KMS-11 (cell line): ENCODE data around the gene NVL.
"Not testable (repeated sequence)": the region's sequence is repeated elsewhere in the genome, so short reads cannot be mapped to it uniquely, and the experiment has no call there.

Experiments used
- H2AFZ ChIP-seq: fragments of 200-600 bp; sonication (generic); 2 replicates; pipeline ENCODE4 v1.6.1; 2016; ENCODE audit warnings: antibody characterized with exemption, mixed run types, low read depth
- H3K27ac ChIP-seq: fragments of 200-600 bp; sonication (generic); 2 replicates; pipeline ENCODE4 v1.6.1; 2016; ENCODE audit warnings: mild to moderate bottlenecking, mixed run types
- H3K27me3 ChIP-seq: fragments of 200-600 bp; sonication (generic); 2 replicates; pipeline ENCODE4 v1.6.1; 2017; ENCODE audit warnings: mild to moderate bottlenecking, low read depth, mixed run types, moderate library complexity; ENCODE audit not compliant: insufficient read depth
- H3K36me3 ChIP-seq: fragments of 200-600 bp; sonication (generic); 2 replicates; pipeline ENCODE4 v1.6.1; 2017; ENCODE audit warnings: mild to moderate bottlenecking, mixed run types; ENCODE audit not compliant: insufficient read depth
- H3K4me1 ChIP-seq: fragments of 200-600 bp; sonication (generic); 2 replicates; pipeline ENCODE4 v1.6.1; 2016; ENCODE audit warnings: mild to moderate bottlenecking, low read depth, mixed run types; ENCODE audit not compliant: poor library complexity, severe bottlenecking
- H3K4me2 ChIP-seq: fragments of 200-600 bp; sonication (generic); 2 replicates; pipeline ENCODE4 v1.7.0; 2016; ENCODE audit warnings: mild to moderate bottlenecking, mixed run types
- H3K4me3 ChIP-seq: fragments of 200-600 bp; sonication (generic); IDR thresholded peaks from 2 replicates; pipeline ENCODE4 v1.6.1; 2017; ENCODE audit warnings: low read depth, low read length, mixed read lengths; ENCODE audit not compliant: insufficient read depth
- H3K79me2 ChIP-seq: fragments of 200-600 bp; sonication (generic); 2 replicates; pipeline ENCODE4 v1.6.1; 2016; ENCODE audit warnings: low read depth, mixed run types; ENCODE audit not compliant: insufficient read depth
- H3K9ac ChIP-seq: fragments of 200-600 bp; sonication (generic); 2 replicates; pipeline ENCODE4 v1.6.1; 2016; ENCODE audit warnings: mild to moderate bottlenecking, mixed run types
- H4K20me1 ChIP-seq: fragments of 200-600 bp; sonication (generic); 2 replicates; pipeline ENCODE4 v1.6.1; 2016; ENCODE audit warnings: mild to moderate bottlenecking, mixed run types; ENCODE audit not compliant: insufficient read depth
- TF ChIP-seq, protein P1 (sequence below): fragments of 200-600 bp; sonication (generic); conservative IDR thresholded peaks from 2 replicates; pipeline ENCODE4 v1.6.1; 2017; ENCODE audit warnings: low read depth, mild to moderate bottlenecking, antibody characterized with exemption, low read length, moderate library complexity, mixed read lengths

The NVL gene

DNA sequence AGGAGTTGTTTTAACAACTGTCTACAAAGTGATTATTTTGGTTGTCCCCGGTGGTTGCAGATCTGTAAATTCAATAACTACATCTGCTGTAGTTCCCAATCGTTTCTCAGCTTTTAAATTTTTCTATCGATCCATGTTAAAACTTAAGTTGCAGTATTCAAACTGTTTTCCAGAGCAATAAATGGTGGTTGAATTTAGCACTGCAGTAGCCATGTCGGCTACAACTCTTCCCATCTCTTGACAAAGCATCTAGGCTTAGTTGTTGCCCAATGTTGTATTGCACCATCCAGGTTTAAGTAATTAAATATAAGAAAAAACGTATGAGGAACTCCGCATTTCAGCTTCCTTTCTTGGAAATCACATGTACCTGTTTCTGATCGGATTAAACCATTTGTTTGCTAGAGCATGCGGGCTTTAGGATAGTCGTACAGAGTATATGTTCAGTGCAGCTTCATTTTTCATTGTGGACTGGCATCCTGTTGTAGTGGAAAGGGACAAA is 27.7 kb upstream of the NVL start:
- H3K9ac ChIP-seq: peak overlapping the region; percentile 17; the same call in 1 of the 2 replicates
- no peak overlapping the region for H3K27ac ChIP-seq
- peak overlapping the region; percentile 97 for H3K4me3 ChIP-seq
- H3K4me1 ChIP-seq: peaks cover 18% of the 10 kb centered on the region
- H3K36me3 ChIP-seq: no peaks in the 10 kb centered on the region
- H2AFZ ChIP-seq: peak overlapping the region; percentile 83
- TF ChIP-seq, protein P1, sequence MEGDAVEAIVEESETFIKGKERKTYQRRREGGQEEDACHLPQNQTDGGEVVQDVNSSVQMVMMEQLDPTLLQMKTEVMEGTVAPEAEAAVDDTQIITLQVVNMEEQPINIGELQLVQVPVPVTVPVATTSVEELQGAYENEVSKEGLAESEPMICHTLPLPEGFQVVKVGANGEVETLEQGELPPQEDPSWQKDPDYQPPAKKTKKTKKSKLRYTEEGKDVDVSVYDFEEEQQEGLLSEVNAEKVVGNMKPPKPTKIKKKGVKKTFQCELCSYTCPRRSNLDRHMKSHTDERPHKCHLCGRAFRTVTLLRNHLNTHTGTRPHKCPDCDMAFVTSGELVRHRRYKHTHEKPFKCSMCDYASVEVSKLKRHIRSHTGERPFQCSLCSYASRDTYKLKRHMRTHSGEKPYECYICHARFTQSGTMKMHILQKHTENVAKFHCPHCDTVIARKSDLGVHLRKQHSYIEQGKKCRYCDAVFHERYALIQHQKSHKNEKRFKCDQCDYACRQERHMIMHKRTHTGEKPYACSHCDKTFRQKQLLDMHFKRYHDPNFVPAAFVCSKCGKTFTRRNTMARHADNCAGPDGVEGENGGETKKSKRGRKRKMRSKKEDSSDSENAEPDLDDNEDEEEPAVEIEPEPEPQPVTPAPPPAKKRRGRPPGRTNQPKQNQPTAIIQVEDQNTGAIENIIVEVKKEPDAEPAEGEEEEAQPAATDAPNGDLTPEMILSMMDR: no peak
- H3K4me2 ChIP-seq: peak overlapping the region; percentile 91
- H3K79me2 ChIP-seq: peaks cover 26% of the 10 kb centered on the region; the same call in 1 of the 2 replicates
- no peaks in the 10 kb centered on the region for H3K27me3 ChIP-seq
- H4K20me1 ChIP-seq: no peaks in the 10 kb centered on the region

DNA sequence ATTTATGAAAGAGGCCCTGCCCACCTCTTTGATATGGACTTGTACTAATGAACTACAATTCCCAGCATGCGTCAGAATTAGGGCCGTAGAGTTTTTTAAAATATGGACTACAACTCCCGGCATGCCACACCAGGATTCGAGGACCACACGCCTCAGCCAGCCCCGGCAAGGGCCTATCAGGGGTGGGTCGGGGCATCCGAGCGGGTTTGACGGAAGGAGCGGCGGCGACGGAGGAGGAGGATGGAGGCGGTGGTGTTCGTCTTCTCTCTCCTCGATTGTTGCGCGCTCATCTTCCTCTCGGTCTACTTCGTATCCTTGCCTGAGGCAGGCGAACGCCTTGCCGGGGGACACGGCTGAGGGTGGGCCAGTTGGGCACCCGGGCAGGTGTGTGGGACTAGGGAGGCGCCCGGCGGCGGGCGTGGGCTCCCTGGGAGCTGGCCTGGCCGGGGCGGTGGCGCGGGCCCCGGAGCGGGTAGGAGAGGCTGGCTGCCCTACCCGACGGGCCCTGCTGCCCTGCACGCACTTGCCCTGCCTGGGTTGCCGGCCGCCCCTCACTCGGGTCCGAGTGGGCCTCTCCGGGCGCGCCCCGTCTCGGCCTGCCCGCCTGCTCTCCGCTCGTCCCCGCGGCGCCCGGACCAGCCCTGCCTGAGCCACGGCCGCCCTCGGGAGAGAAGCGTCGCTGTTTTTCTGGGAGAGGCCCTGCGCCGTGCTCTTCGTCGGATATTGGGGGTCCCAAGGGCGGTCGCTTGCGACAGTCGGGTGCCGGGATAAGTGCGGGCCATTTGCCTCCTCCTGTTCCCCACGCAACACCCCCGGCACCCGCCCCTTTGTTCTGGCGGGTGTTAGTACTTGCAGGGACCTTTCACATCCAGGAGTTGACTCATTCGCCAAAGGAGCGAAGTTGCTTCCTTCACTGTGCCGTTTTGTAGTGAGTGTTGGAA is 27.0 kb upstream of the NVL start, which contains the start of gene CNIH4:
Gene CNIH4, plus strand, starts transcription at position 195 of the 941 bp plus-strand sequence. Its CDS starts 46 bp downstream, at position 241.
- Histone ChIP-seq H3K9ac (peak within 1 kb of the TSS; percentile 17; the same call in 1 of the 2 replicates), H3K4me3 (peak within 1 kb of the TSS; percentile 97), H2AFZ (peak within 1 kb of the TSS; percentile 83), H4K20me1 (no peaks in the 10 kb centered on the region), H3K4me1 (peaks cover 18% of the 10 kb centered on the region), H3K27me3 (no peaks in the 10 kb centered on the region), H3K4me2 (peak within 1 kb of the TSS; percentile 91), H3K27ac (no peak within 1 kb of the TSS), H3K36me3 (no peaks in the 10 kb centered on the region), H3K79me2 (peaks cover 26% of the 10 kb centered on the region; the same call in 1 of the 2 replicates)
- TF ChIP-seq, protein P1: no peak

DNA sequence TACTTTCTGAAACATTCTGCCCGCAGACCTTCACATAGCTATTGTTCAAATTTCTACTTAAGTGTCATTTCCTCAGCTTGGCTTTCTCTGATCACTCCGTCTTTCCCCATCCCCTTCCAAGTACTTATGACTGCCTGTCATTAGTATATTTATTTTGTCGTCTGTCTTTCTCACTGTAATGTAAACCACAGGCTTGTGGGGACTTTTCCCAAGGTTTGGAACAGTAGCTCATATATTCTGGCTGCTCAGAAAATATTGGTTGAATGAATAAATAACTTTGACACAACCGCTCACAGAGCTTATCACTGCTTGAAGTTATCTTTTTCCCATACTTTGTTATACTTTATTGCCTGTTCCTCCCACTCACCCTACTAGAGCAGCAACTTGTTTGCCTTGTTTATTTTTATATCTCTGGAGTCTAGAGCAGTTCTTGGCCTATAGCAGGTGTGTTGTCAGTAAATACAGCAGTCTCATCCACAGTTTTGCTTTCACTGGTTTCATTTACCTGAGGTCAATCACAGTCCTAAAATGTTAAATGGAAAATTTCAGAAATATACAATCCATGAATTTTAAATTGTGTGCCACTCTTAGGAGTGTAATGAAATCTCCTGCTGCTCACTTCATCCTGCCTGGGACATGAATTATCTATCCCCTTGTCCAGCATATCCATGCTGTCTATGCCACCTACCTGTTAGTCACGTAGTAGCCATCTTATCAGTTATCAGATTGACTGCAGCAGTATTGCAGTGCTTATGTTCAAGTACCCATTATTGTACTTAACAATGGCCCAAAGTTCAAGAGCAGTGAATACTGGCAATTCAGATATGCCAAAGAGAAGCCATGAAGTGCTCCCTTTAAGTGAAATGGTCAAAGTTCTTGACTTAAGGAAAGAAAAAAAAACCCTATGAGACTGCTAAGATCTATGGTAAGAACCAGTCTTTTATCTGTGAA is 24.3 kb upstream of the NVL start:
- no peaks in the 10 kb centered on the region for H3K27me3 ChIP-seq
- H3K79me2 ChIP-seq: peaks cover 17% of the 10 kb centered on the region; the same call in 1 of the 2 replicates
- no peaks in the 10 kb centered on the region for H4K20me1 ChIP-seq
- no peak overlapping the region for H3K4me3 ChIP-seq
- no peak overlapping the region for H3K27ac ChIP-seq
- no peak overlapping the region for H2AFZ ChIP-seq
- TF ChIP-seq, protein P1: no peak
- H3K4me2 ChIP-seq: no peak overlapping the region
- H3K9ac ChIP-seq: no peak overlapping the region
- no peaks in the 10 kb centered on the region for H3K36me3 ChIP-seq
- peaks cover 18% of the 10 kb centered on the region for H3K4me1 ChIP-seq

DNA sequence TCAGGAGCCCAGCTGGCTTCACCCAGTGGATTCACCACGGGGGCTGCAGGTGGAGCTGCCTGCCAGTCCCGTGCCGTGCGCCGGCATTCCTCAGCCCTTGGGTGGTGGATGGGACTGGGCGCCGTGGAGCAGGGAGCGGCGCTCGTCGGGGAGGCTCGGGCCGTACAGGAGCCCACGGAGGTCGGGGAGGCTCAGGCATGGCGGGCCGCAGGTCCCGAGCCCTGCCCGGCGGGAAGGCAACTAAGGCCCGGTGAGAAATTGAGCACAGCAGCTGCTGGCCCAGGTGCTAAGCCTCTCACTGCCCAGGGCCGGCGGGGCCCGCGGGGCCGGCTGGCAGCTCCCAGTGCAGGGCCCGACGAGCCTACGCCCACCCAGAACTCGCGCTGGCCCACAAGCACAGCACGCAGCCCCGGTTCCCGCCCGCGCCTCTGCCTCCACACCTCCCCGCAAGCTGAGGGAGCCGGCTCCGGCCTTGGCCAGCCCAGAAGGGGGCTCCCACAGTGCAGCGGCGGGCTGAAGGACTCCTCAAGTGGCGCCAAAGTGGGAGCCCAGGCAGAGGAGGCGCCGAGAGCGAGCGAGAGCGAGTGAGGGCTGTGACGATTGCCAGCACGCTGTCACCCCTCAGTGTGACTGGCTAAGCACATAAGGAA is 22.6 kb upstream of the NVL start:
- not testable (repeated sequence) for H3K4me1 ChIP-seq, H3K27ac ChIP-seq, H3K4me2 ChIP-seq, H3K27me3 ChIP-seq, H3K9ac ChIP-seq, H4K20me1 ChIP-seq, H3K4me3 ChIP-seq, H3K79me2 ChIP-seq, H2AFZ ChIP-seq, H3K36me3 ChIP-seq

DNA sequence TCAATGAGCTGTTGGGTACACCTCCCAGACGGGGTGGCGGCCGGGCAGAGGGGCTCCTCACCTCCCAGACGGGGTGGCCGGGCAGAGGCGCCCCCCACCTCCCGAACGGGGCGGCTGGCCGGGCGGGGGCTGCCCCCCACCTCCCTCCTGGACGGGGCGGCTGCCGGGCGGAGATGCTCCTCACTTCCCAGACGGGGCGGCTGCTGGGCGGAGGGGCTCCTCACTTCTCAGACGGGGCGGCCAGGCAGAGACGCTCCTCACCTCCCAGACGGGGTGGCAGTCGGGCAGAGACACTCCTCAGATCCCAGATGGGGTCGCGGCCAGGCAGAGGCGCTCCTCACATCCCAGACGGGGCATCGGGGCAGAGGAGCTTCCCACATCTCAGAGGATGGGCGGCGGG is 19.7 kb upstream of the NVL start:
- not testable (repeated sequence) for H4K20me1 ChIP-seq, H3K4me1 ChIP-seq, H3K36me3 ChIP-seq, H2AFZ ChIP-seq, H3K4me3 ChIP-seq, H3K27ac ChIP-seq, H3K79me2 ChIP-seq, H3K9ac ChIP-seq, H3K27me3 ChIP-seq, H3K4me2 ChIP-seq
